IMR-90 (cell line): ENCODE measurements around the gene UBA5. TPM values are rescaled to one million over a fixed set of nuclear protein-coding genes. Genes with fewer than 3 reads are reported as not detected.

Experiments used
- ATAC-seq: fragments of 200-7000 bp; cut with Tn5 transposase; 2 replicates; pipeline ENCODE4 v1.9.1; 2020; ENCODE audit warnings: low read depth, mild to moderate bottlenecking, moderate library complexity
- BruUV-seq: library from RNA; stranded (reverse); fragments of 400-500 nt; replicated peaks from 2 replicates; lab custom pipeline; 2021; lab: Mats Ljungman, UMichigan
- CTCF ChIA-PET: fragments of 300-600 bp; formaldehyde crosslinking; extraction: SDS; loops from one replicate; lab custom pipeline; 2021; ENCODE audit warnings: antibody characterized with exemption; lab: Yijun Ruan, JAX
- POLR2A ChIA-PET: fragments of 300-600 bp; sonication (Branson Sonifier 250); formaldehyde crosslinking; loops from one replicate; lab custom pipeline; 2022; ENCODE audit warnings: antibody characterized with exemption; ENCODE audit not compliant: unreplicated experiment; lab: Charles Lee
- DNase-seq: peaks from one replicate; pipeline ENCODE4 v3.0.0; 2013
- H2AFZ ChIP-seq: replicated peaks from 2 replicates; pipeline ENCODE3; 2013; ENCODE audit warnings: low read length, mild to moderate bottlenecking; ENCODE audit not compliant: poor library complexity
- H2AK5ac ChIP-seq: 2 replicates; pipeline ENCODE4 v1.6.1; 2013; ENCODE audit warnings: low read depth, low read length, inconsistent platforms
- H2AK9ac ChIP-seq: replicated peaks from 2 replicates; pipeline ENCODE3; 2013; ENCODE audit warnings: mild to moderate bottlenecking, low read depth, low read length, moderate library complexity; ENCODE audit not compliant: poor library complexity
- H2BK120ac ChIP-seq: 2 replicates; pipeline ENCODE4 v1.6.1; 2013; ENCODE audit warnings: low read depth, low read length, inconsistent platforms
- H2BK15ac ChIP-seq: 3 replicates; pipeline ENCODE4 v1.6.1; 2013; ENCODE audit warnings: low read depth, low read length, inconsistent platforms
- H2BK20ac ChIP-seq: 2 replicates; pipeline ENCODE4 v1.6.1; 2013; ENCODE audit warnings: low read depth, mild to moderate bottlenecking, inconsistent platforms, low read length, moderate library complexity
- H2BK5ac ChIP-seq: 2 replicates; pipeline ENCODE4 v1.6.1; 2013; ENCODE audit warnings: mild to moderate bottlenecking, low read depth, low read length, inconsistent platforms; ENCODE audit not compliant: poor library complexity, severe bottlenecking
- H3K14ac ChIP-seq: replicated peaks from 2 replicates; pipeline ENCODE4 v1.6.1; 2013; ENCODE audit warnings: low read depth, low read length, inconsistent platforms
- H3K18ac ChIP-seq: 2 replicates; pipeline ENCODE4 v1.6.1; 2013; ENCODE audit warnings: low read depth, low read length, control low read depth
- H3K23ac ChIP-seq: 2 replicates; pipeline ENCODE4 v1.6.1; 2013; ENCODE audit warnings: low read depth, low read length, inconsistent platforms
- H3K27ac ChIP-seq: 2 replicates; pipeline ENCODE4 v1.5.1; 2013; ENCODE audit warnings: mild to moderate bottlenecking, control low read depth, low read length; ENCODE audit not compliant: insufficient read depth
- H3K27me3 ChIP-seq: 2 replicates; pipeline ENCODE4 v1.6.1; 2013; ENCODE audit warnings: low read length; ENCODE audit not compliant: control insufficient read depth, insufficient read depth
- H3K36me3 ChIP-seq: 2 replicates; pipeline ENCODE4 v1.6.1; 2013; ENCODE audit warnings: low read length, mixed read lengths; ENCODE audit not compliant: control insufficient read depth, insufficient read depth
- H3K4ac ChIP-seq: 2 replicates; pipeline ENCODE4 v1.6.1; 2013; ENCODE audit warnings: low read depth, low read length, inconsistent platforms
- H3K4me1 ChIP-seq: 2 replicates; pipeline ENCODE4 v1.6.1; 2013; ENCODE audit warnings: low read length, mixed read lengths; ENCODE audit not compliant: control insufficient read depth, insufficient read depth
- H3K4me2 ChIP-seq: 2 replicates; pipeline ENCODE4 v1.6.1; 2013; ENCODE audit warnings: low read depth, mild to moderate bottlenecking, control low read depth, low read length, moderate library complexity
- H3K4me3 ChIP-seq: 2 replicates; pipeline ENCODE4 v1.5.1; 2013; ENCODE audit warnings: low read depth, mild to moderate bottlenecking, control low read depth, low read length, moderate library complexity; ENCODE audit not compliant: insufficient read depth
- H3K56ac ChIP-seq: 2 replicates; pipeline ENCODE4 v1.6.1; 2013; ENCODE audit warnings: low read length, inconsistent platforms; ENCODE audit not compliant: insufficient read depth; ENCODE audit errors: extremely low read depth
- H3K79me1 ChIP-seq, 2 experiments: 2 replicates each; pipeline ENCODE4 v1.6.1; 2013; ENCODE audit warnings: low read length in 2 of 2, inconsistent platforms in 1 of 2, low read depth in 1 of 2
- H3K9ac ChIP-seq: 2 replicates; pipeline ENCODE4 v1.6.1; 2013; ENCODE audit warnings: low read depth, low read length, control low read depth
- H3K9me1 ChIP-seq: 2 replicates; pipeline ENCODE4 v1.6.1; 2013; ENCODE audit warnings: low read length, inconsistent platforms; ENCODE audit not compliant: insufficient read depth
- H3K9me3 ChIP-seq: 2 replicates; pipeline ENCODE4 v1.6.1; 2013; ENCODE audit warnings: low read length; ENCODE audit not compliant: control insufficient read depth, insufficient read depth
- H4K20me1 ChIP-seq: 2 replicates; pipeline ENCODE4 v1.6.1; 2013; ENCODE audit warnings: low read length, inconsistent platforms; ENCODE audit not compliant: insufficient read depth
- H4K5ac ChIP-seq: 2 replicates; pipeline ENCODE4 v1.6.1; 2013; ENCODE audit warnings: mild to moderate bottlenecking, low read depth, low read length, control low read depth
- H4K8ac ChIP-seq, 2 experiments: 2 replicates each; pipeline ENCODE4 v1.6.1; 2013; ENCODE audit warnings: low read depth in 2 of 2, low read length in 2 of 2, control low read depth in 1 of 2, inconsistent platforms in 1 of 2
- H4K91ac ChIP-seq: 2 replicates; pipeline ENCODE4 v1.6.1; 2013; ENCODE audit warnings: low read depth, low read length, inconsistent platforms; ENCODE audit not compliant: insufficient read depth
- BHLHE40 ChIP-seq: fragments of 150-350 bp; IDR thresholded peaks from 2 replicates; pipeline ENCODE4 v1.6.1; 2016; ENCODE audit warnings: mild to moderate bottlenecking, low read depth, low read length
- CEBPB ChIP-seq: IDR thresholded peaks from 2 replicates; pipeline ENCODE4 v1.6.1; 2012; ENCODE audit warnings: low read depth, low read length, improper control_type of control experiment
- CTCF ChIP-seq: conservative IDR thresholded peaks from 2 replicates; pipeline ENCODE4 v1.5.1; 2012; ENCODE audit warnings: mild to moderate bottlenecking, low read depth, low read length, improper control_type of control experiment
- FOS ChIP-seq: fragments of 150-350 bp; IDR thresholded peaks from 2 replicates; pipeline ENCODE4 v1.6.1; 2016; ENCODE audit warnings: low read depth, low read length
- MAFK ChIP-seq: IDR thresholded peaks from 2 replicates; pipeline ENCODE4 v1.6.1; 2012; ENCODE audit warnings: low read depth, low read length, improper control_type of control experiment
- MAZ ChIP-seq: IDR thresholded peaks from 2 replicates; pipeline ENCODE4 v1.6.1; 2012; ENCODE audit warnings: low read depth, mild to moderate bottlenecking, low read length, improper control_type of control experiment, moderate library complexity, borderline replicate concordance
- NFE2L2 ChIP-seq: fragments of 150-350 bp; IDR thresholded peaks from 2 replicates; pipeline ENCODE4 v1.6.1; 2016; ENCODE audit warnings: low read depth, mild to moderate bottlenecking, low read length
- POLR2A ChIP-seq: IDR thresholded peaks from 2 replicates; pipeline ENCODE4 v1.6.1; 2012; ENCODE audit warnings: mild to moderate bottlenecking, low read depth, low read length
- RAD21 ChIP-seq: IDR thresholded peaks from 2 replicates; pipeline ENCODE4 v1.6.1; 2012; ENCODE audit warnings: low read length, improper control_type of control experiment
- RFX5 ChIP-seq: IDR thresholded peaks from 2 replicates; pipeline ENCODE4 v1.8.0; 2012; ENCODE audit warnings: low read depth, mild to moderate bottlenecking, low read length, moderate library complexity
- SMC3 ChIP-seq: fragments of 150-350 bp; IDR thresholded peaks from 2 replicates; pipeline ENCODE4 v1.6.1; 2016; ENCODE audit warnings: low read depth, mild to moderate bottlenecking, antibody characterized with exemption, low read length, moderate library complexity
- WGBS, 2 experiments: methylation state at CpG; one replicate each; pipeline versions ENCODE4 v1.1.5 to v1.1.7; 2013; ENCODE audit warnings: missing lambda C conversion rate in 2 of 2; ENCODE audit not compliant: insufficient read length in 1 of 2; ENCODE audit errors: extremely low coverage in 2 of 2; 5-methylcytosine and 5-hydroxymethylcytosine counted together
- dilution Hi-C: fragments of 300-500 bp; cut with HindIII; formaldehyde crosslinking; loops from one replicate; pipeline ENCODE4 v1.14.3; 2018; ENCODE audit warnings: low sequenced_read_pairs; ENCODE audit not compliant: unreplicated experiment
- in situ Hi-C: fragments of 300-500 bp; cut with MboI; formaldehyde crosslinking; loops from 3 replicates; pipeline ENCODE4 v1.14.3; 2019; ENCODE audit warnings: low sequenced_read_pairs, inconsistent platforms, mixed read lengths
- intact Hi-C: fragments of 100-400 bp; cut with micrococcal nuclease; formaldehyde crosslinking; loops from 2 replicates; pipeline ENCODE4 v1.10.0; 2022
- polyA plus RNA-seq, 3 experiments: library from polyadenylated mRNA; depleted of rRNA; stranded (reverse); fragments of >200 nt; gene quantifications; 2 replicates each; pipeline ENCODE4 v1.2.3, GENCODE V29; 2012; ENCODE audit warnings: low replicate concordance in 1 of 3
- total RNA-seq: library from RNA; depleted of rRNA; stranded (reverse); fragments of >200 nt; gene quantifications from 2 replicates; pipeline ENCODE4 v1.2.3, GENCODE V29; 2012

UBA5 gene
- total and polyA plus RNA-seq, 2 of the 4 experiments (the other 2 are of a cell fraction) = 20.3 to 30.4 TPM

DNA sequence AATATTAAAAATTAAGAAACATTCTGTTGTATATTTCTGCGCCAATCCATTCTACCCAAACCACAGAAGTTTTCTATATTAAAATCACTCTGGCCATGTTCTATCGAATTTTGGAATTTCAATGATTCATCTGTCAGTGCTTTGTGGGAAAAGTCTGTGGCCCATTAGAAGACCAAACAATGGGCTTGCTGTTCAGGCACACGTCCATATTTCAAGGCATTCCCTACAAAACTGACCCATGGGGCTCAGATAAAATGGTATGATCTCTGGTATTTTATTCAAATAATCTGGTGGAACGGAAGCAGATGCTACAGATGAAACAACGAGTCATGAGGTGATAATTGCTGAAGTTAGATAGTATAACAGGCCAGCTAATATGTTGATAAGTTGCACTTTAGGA is 49.6 kb downstream of the UBA5 start:
- POLR2A ChIA-PET = no interaction called here
- in situ Hi-C loops = loop anchor here (25.0 kb wide), 1 partner anchor 903 kb away; no protein-coding TSS in a partner anchor

More for the DNA sequence above, 49.6 kb downstream of the UBA5 start:
- intact Hi-C loops = loop anchor here (5.0 kb wide), 1 partner anchor 32 kb away; no protein-coding TSS in a partner anchor
- dilution Hi-C loops = no loop called here
- TF ChIP-seq CEBPB (no peak), POLR2A (no peak), FOS (no peak), RFX5 (no peak), SMC3 (no peak), MAFK (no peak), RAD21 (no peak), NFE2L2 (no peak), CTCF (no peak), BHLHE40 (no peak), MAZ (no peak)
- no peak overlapping the region for H2BK5ac ChIP-seq
- H4K5ac ChIP-seq = no peak overlapping the region
- H3K36me3 ChIP-seq = peaks cover 29% of the 10 kb centered on the region
- no peak overlapping the region for H2AK9ac ChIP-seq
- no peak overlapping the region for H2BK15ac ChIP-seq
- no peak overlapping the region for H3K4me2 ChIP-seq
- H3K27ac ChIP-seq = no peak overlapping the region
- no peaks in the 10 kb centered on the region; the same call in 1 of the 2 replicates for H3K4me1 ChIP-seq
- H3K4ac ChIP-seq = no peak overlapping the region
- no peak overlapping the region for H2AFZ ChIP-seq
- no peak overlapping the region for H3K56ac ChIP-seq
- no peaks in the 10 kb centered on the region for H3K9me1 ChIP-seq
- ATAC-seq (no peak), DNase-seq (no peak)
- no peak overlapping the region for H3K14ac ChIP-seq
- H3K9me3 ChIP-seq = no peaks in the 10 kb centered on the region
- no peak overlapping the region for H2AK5ac ChIP-seq
- H3K4me3 ChIP-seq = no peak overlapping the region
- H3K23ac ChIP-seq = no peak overlapping the region
- H3K79me1 ChIP-seq = peaks cover 13 to 22% of the 10 kb centered on the region in 2 experiments; a peak in 3 of 4 replicates
- 85% methylated on average over 2 of the region's 5 CpGs; no CpG with 5 or more reads in 1 of the 2 experiments for WGBS, 2 experiments
- CTCF ChIA-PET = interaction anchor here (0.6 kb wide), 1 partner anchor 24 kb away, joined by 3 read pairs; no protein-coding TSS in a partner anchor
- BruUV-seq = no TSS peak
- no peak overlapping the region for H4K91ac ChIP-seq
- H3K9ac ChIP-seq = no peak overlapping the region
- H3K18ac ChIP-seq = no peak overlapping the region
- H2BK120ac ChIP-seq = no peak overlapping the region
- no peaks in the 10 kb centered on the region for H3K27me3 ChIP-seq
- H2BK20ac ChIP-seq = no peak overlapping the region
- no peaks in the 10 kb centered on the region for H4K20me1 ChIP-seq
- H4K8ac ChIP-seq = no peak overlapping the region
